Ovary (tissue), 9 donors: ENCODE measurements around the gene C21orf58. TPM values are rescaled to one million over a fixed set of nuclear protein-coding genes. Genes with fewer than 3 reads are reported as not detected.

Source experiments
- DNase-seq, 5 donors: peaks; one replicate each; pipeline ENCODE4 v3.0.0-alpha.2; 2019 to 2020
- H3K27ac ChIP-seq, 2 donors: fragments of 200-600 bp; one replicate each; pipeline versions ENCODE4 v1.5.1 to v1.8.0; 2019 to 2022
- H3K27me3 ChIP-seq: fragments of 200-600 bp; one replicate; pipeline ENCODE4 v1.8.0; 2022
- H3K36me3 ChIP-seq: fragments of 200-600 bp; sonication (generic); one replicate; pipeline ENCODE4 v1.5.1; 2019
- H3K4me1 ChIP-seq: one replicate; pipeline ENCODE4 v1.8.1; 2013; ENCODE audit warnings: mild to moderate bottlenecking, moderate library complexity; ENCODE audit not compliant: insufficient read depth
- H3K4me3 ChIP-seq: fragments of 200-600 bp; sonication (generic); one replicate; pipeline ENCODE4 v1.5.1; 2017
- H3K9me3 ChIP-seq, 2 donors: fragments of 200-600 bp in 1 of 2; sonication (generic) in 1 of 2; one replicate each; pipeline versions ENCODE4 v1.5.1 to v1.8.1; 2013 to 2019; ENCODE audit warnings: mild to moderate bottlenecking in 1 of 2, moderate library complexity in 1 of 2
- CTCF ChIP-seq, 3 donors: fragments of 450-650 bp in 2 of 3; fragments of 200-600 bp in 1 of 3; IDR thresholded peaks; one replicate each; pipeline versions ENCODE4 v1.5.1 to v1.8.0; 2016 to 2022; ENCODE audit warnings: antibody characterized with exemption in 3 of 3, mild to moderate bottlenecking in 1 of 3
- EP300 ChIP-seq: sonication (generic); formaldehyde crosslinking; IDR thresholded peaks from one replicate; pipeline ENCODE4 v1.6.1; 2017; ENCODE audit warnings: antibody characterized with exemption
- POLR2A ChIP-seq: fragments of 450-650 bp; IDR thresholded peaks from one replicate; pipeline ENCODE4 v1.6.1; 2017; ENCODE audit warnings: antibody characterized with exemption, mild to moderate bottlenecking, moderate library complexity
- WGBS, 3 donors: extraction: QIAGEN DNeasy Blood & Tissue Kit in 1 of 3; methylation state at CpG; one replicate each; pipeline versions ENCODE4 v1.1.5 to v1.1.7; 2013 to 2017; 5-methylcytosine and 5-hydroxymethylcytosine counted together
- intact Hi-C, 4 donors: fragments of 100-400 bp; cut with DNase I; formaldehyde crosslinking; loops; one replicate each; pipeline versions ENCODE4 v1.11.0 to v1.15.1; 2022 to 2023
- polyA plus RNA-seq, 2 donors: library from polyadenylated mRNA; stranded (reverse); fragments of 200-250 nt in 1 of 2; fragments of 350-450 nt in 1 of 2; fragmentation: Illumina TruSeq in 1 of 2; extraction: RNeasy Lipid Tissue Mini Kit (QIAGEN cat#74804) in 1 of 2; gene quantifications; one replicate each; pipeline ENCODE4 v1.2.3, GENCODE V29; 2013 to 2014
- total RNA-seq, 7 donors: library from RNA; depleted of rRNA in 2 of 7; stranded (reverse); fragments of >200 nt in 2 of 7; fragmentation: NEBNext Ultra II Directional in 3 of 7; extraction: Animal tissue kit (Norgen Biotek cat#: 25700) in 3 of 7; gene quantifications; one replicate each; pipeline versions ENCODE4 v1.1.0 to v1.2.4, GENCODE V29; 2016 to 2023
- donor health status: DM: no; HTN: no; CAD: no; lungs with moderate emphysema.
- donor health status: DM: no; HTN: no; CAD: no.
- donor health status: Bipolar disorder and iron deficiency.
- donor health status: DM: yes; HTN: yes; CAD: no.
- donor health status: DM: no; HTN: no; CAD: no.
- donor health status: DM: yes; HTN: yes; CAD: no.

C21orf58 gene
- total and polyA plus RNA-seq, 9 donors = 0.63 to 26.8 (median 2.3) TPM

- intact Hi-C loops = no loop called here
- H3K36me3 ChIP-seq = no peaks in the 10 kb centered on the region
- no peaks in the 10 kb centered on the region for H3K27me3 ChIP-seq
- H3K9me3 ChIP-seq = no peaks in the 10 kb centered on the region
- DNase-seq = no peak
- no peak overlapping the region for H3K4me3 ChIP-seq
- H3K4me1 ChIP-seq = peaks cover 4% of the 10 kb centered on the region
- no peak overlapping the region for H3K27ac ChIP-seq
- WGBS, 3 donors = 90 to 92% (median 92%) methylated on average over 10 to 14 of the region's 14 CpGs
- TF ChIP-seq POLR2A (no peak), CTCF (IDR thresholded peaks at IDR 0.05) (no peak), EP300 (no peak)
Observed at GRCh38 chr21:46301759-46302158, 21.9 kb downstream of the C21orf58 start.

GRCh38 chr21:46299167-46299566, 24.5 kb downstream of the C21orf58 start:
- Histone ChIP-seq H3K9me3 (no peaks in the 10 kb centered on the region), H3K36me3 (no peaks in the 10 kb centered on the region), H3K4me3 (no peak overlapping the region), H3K27ac (no peak overlapping the region), H3K27me3 (no peaks in the 10 kb centered on the region), H3K4me1 (peaks cover 8% of the 10 kb centered on the region)
- TF ChIP-seq POLR2A (no peak), CTCF (IDR thresholded peaks at IDR 0.05) (no peak), EP300 (no peak)
- DNase-seq = no peak
- intact Hi-C loops = no loop called here
- 87 to 91% (median 88%) methylated on average over 9 of the region's 9 CpGs for WGBS, 3 donors

- DNase-seq = peak in 2 of 5 donors; percentile 43 to 55
Observed at GRCh38 chr21:46297338-46298271, 26.1 kb downstream of the C21orf58 start.

More at GRCh38 chr21:46297338-46298271, 26.1 kb downstream of the C21orf58 start:
- 3 to 5% (median 4%) methylated on average over 74 to 84 of the region's 84 CpGs for WGBS, 3 donors
- H3K27ac ChIP-seq = peak overlapping the region; percentile 6 to 26
- no peak for TF ChIP-seq POLR2A
- TF ChIP-seq EP300 = no peak
- TF ChIP-seq CTCF (IDR thresholded peaks at IDR 0.05) = no peak
- peaks cover 8% of the 10 kb centered on the region for H3K4me1 ChIP-seq
- H3K27me3 ChIP-seq = no peaks in the 10 kb centered on the region
- H3K9me3 ChIP-seq = no peaks in the 10 kb centered on the region
- H3K36me3 ChIP-seq = no peaks in the 10 kb centered on the region
- peak overlapping the region; percentile 23 for H3K4me3 ChIP-seq
- intact Hi-C loops = no loop called here
